ENCODE results near the gene ATP1A2. TPM values are rescaled to one million over a fixed set of nuclear protein-coding genes. Genes with fewer than 3 reads are reported as not detected.

The ATP1A2 gene
- total RNA-seq, 1 experiment from 2014 or later = 23.2 TPM

DNA sequence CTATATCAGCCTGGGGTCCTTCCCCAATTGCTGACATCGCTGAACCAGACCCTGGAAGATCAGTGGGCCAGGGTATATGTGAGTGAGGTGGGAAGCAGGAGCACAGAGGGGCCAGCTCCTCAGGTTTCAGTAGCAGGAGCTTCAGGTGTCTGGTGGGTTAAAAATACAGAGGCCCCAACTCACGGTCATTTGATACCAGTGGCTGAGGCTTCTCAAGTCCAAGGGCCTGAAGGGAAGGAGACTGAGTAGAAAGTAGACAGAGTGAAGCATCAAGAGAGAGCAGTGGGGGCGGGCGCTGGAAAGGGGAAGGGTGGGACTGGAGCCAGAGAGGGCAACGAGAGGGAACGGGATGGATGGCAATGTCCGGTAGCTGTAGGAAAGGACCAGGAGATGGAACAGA is 72.8 kb downstream of the ATP1A2 start:
- Mint-ChIP-seq H3K9me3 (no peaks in the 10 kb centered on the region), H3K27ac (no peak overlapping the region), H3K4me3 (no peak overlapping the region), H3K27me3 (ENCODE audit: low read depth) (no peaks in the 10 kb centered on the region; the same call in 1 of the 2 replicates), H3K36me3 (no peaks in the 10 kb centered on the region), H3K4me1 (peaks cover 19% of the 10 kb centered on the region)
- POLR2A ChIA-PET = no interaction called here
- no peak for DNase-seq (ENCODE audit: low spot score)
- CTCF ChIA-PET = interaction anchor here (2.9 to 4.3 kb wide), 5 partner anchors 20 to 103 kb away, joined by 11 to 46 read pairs (median 32); no protein-coding TSS in a partner anchor
- TF ChIP-seq ZNF263 (CRISPR knock-in tag; IDR thresholded peaks at IDR 0.05; ENCODE audit: low read depth) (no peak), HMGA2 (CRISPR knock-in tag; IDR thresholded peaks at IDR 0.05) (no peak), JAZF1 (CRISPR knock-in tag; IDR thresholded peaks at IDR 0.05) (no peak), TEAD1 (CRISPR knock-in tag; IDR thresholded peaks at IDR 0.05) (no peak), FOXK1 (CRISPR knock-in tag; IDR thresholded peaks at IDR 0.05) (no peak), ZNF416 (CRISPR knock-in tag; IDR thresholded peaks at IDR 0.05) (no peak), FOXP1 (CRISPR knock-in tag; IDR thresholded peaks at IDR 0.05; ENCODE audit: borderline replicate concordance) (no peak)
- TF ChIP-seq, protein P1, sequence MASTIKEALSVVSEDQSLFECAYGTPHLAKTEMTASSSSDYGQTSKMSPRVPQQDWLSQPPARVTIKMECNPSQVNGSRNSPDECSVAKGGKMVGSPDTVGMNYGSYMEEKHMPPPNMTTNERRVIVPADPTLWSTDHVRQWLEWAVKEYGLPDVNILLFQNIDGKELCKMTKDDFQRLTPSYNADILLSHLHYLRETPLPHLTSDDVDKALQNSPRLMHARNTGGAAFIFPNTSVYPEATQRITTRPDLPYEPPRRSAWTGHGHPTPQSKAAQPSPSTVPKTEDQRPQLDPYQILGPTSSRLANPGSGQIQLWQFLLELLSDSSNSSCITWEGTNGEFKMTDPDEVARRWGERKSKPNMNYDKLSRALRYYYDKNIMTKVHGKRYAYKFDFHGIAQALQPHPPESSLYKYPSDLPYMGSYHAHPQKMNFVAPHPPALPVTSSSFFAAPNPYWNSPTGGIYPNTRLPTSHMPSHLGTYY (CRISPR knock-in tag; IDR thresholded peaks at IDR 0.05) = no peak
- TF ChIP-seq, protein P2, sequence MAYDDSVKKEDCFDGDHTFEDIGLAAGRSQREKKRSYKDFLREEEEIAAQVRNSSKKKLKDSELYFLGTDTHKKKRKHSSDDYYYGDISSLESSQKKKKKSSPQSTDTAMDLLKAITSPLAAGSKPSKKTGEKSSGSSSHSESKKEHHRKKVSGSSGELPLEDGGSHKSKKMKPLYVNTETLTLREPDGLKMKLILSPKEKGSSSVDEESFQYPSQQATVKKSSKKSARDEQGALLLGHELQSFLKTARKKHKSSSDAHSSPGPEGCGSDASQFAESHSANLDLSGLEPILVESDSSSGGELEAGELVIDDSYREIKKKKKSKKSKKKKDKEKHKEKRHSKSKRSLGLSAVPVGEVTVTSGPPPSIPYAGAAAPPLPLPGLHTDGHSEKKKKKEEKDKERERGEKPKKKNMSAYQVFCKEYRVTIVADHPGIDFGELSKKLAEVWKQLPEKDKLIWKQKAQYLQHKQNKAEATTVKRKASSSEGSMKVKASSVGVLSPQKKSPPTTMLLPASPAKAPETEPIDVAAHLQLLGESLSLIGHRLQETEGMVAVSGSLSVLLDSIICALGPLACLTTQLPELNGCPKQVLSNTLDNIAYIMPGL (CRISPR knock-in tag; IDR thresholded peaks at IDR 0.05) = no peak
- TF ChIP-seq, protein P3, sequence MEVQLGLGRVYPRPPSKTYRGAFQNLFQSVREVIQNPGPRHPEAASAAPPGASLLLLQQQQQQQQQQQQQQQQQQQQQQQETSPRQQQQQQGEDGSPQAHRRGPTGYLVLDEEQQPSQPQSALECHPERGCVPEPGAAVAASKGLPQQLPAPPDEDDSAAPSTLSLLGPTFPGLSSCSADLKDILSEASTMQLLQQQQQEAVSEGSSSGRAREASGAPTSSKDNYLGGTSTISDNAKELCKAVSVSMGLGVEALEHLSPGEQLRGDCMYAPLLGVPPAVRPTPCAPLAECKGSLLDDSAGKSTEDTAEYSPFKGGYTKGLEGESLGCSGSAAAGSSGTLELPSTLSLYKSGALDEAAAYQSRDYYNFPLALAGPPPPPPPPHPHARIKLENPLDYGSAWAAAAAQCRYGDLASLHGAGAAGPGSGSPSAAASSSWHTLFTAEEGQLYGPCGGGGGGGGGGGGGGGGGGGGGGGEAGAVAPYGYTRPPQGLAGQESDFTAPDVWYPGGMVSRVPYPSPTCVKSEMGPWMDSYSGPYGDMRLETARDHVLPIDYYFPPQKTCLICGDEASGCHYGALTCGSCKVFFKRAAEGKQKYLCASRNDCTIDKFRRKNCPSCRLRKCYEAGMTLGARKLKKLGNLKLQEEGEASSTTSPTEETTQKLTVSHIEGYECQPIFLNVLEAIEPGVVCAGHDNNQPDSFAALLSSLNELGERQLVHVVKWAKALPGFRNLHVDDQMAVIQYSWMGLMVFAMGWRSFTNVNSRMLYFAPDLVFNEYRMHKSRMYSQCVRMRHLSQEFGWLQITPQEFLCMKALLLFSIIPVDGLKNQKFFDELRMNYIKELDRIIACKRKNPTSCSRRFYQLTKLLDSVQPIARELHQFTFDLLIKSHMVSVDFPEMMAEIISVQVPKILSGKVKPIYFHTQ (CRISPR knock-in tag; IDR thresholded peaks at IDR 0.05) = no peak
- TF ChIP-seq, protein P4, sequence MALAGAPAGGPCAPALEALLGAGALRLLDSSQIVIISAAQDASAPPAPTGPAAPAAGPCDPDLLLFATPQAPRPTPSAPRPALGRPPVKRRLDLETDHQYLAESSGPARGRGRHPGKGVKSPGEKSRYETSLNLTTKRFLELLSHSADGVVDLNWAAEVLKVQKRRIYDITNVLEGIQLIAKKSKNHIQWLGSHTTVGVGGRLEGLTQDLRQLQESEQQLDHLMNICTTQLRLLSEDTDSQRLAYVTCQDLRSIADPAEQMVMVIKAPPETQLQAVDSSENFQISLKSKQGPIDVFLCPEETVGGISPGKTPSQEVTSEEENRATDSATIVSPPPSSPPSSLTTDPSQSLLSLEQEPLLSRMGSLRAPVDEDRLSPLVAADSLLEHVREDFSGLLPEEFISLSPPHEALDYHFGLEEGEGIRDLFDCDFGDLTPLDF (CRISPR knock-in tag; IDR thresholded peaks at IDR 0.05) = no peak
- TF ChIP-seq, protein P5, sequence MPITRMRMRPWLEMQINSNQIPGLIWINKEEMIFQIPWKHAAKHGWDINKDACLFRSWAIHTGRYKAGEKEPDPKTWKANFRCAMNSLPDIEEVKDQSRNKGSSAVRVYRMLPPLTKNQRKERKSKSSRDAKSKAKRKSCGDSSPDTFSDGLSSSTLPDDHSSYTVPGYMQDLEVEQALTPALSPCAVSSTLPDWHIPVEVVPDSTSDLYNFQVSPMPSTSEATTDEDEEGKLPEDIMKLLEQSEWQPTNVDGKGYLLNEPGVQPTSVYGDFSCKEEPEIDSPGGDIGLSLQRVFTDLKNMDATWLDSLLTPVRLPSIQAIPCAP (CRISPR knock-in tag; IDR thresholded peaks at IDR 0.05) = no peak
- TF ChIP-seq, protein P6, sequence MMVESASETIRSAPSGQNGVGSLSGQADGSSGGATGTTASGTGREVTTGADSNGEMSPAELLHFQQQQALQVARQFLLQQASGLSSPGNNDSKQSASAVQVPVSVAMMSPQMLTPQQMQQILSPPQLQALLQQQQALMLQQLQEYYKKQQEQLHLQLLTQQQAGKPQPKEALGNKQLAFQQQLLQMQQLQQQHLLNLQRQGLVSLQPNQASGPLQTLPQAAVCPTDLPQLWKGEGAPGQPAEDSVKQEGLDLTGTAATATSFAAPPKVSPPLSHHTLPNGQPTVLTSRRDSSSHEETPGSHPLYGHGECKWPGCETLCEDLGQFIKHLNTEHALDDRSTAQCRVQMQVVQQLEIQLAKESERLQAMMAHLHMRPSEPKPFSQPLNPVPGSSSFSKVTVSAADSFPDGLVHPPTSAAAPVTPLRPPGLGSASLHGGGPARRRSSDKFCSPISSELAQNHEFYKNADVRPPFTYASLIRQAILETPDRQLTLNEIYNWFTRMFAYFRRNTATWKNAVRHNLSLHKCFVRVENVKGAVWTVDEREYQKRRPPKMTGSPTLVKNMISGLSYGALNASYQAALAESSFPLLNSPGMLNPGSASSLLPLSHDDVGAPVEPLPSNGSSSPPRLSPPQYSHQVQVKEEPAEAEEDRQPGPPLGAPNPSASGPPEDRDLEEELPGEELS (CRISPR knock-in tag; IDR thresholded peaks at IDR 0.05) = no peak
- TF ChIP-seq, protein P7, sequence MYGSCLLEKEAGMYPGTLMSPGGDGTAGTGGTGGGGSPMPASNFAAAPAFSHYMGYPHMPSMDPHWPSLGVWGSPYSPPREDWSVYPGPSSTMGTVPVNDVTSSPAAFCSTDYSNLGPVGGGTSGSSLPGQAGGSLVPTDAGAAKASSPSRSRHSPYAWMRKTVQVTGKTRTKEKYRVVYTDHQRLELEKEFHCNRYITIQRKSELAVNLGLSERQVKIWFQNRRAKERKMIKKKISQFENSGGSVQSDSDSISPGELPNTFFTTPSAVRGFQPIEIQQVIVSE (CRISPR knock-in tag; IDR thresholded peaks at IDR 0.05; ENCODE audit: borderline replicate concordance) = no peak
- ATAC-seq = no peak

All from WTC11 (cell line).